Coronary artery (tissue), 2 donors: Measurements from ENCODE around the gene KDELR3.

ENCODE experiments used
- DNase-seq: peaks from one replicate; pipeline ENCODE4 v3.0.0-alpha.2; 2017; ENCODE audit warnings: low spot score
- H3K27ac ChIP-seq, 2 donors: fragments of 200-600 bp; sonication (generic); one replicate each; pipeline ENCODE4 v1.5.1; 2016 to 2019
- H3K4me3 ChIP-seq: fragments of 200-600 bp; sonication (generic); 2 replicates; pipeline ENCODE4 v1.5.1; 2016; ENCODE audit warnings: mild to moderate bottlenecking, moderate library complexity
- CTCF ChIP-seq: fragments of 200-600 bp; sonication (generic); IDR thresholded peaks from one replicate; pipeline ENCODE4 v1.5.1; 2019; ENCODE audit warnings: antibody characterized with exemption

The KDELR3 gene

GRCh38 chr22:38471237-38471636, 3.3 kb downstream of the KDELR3 start:
- Histone ChIP-seq H3K27ac (no peak overlapping the region), H3K4me3 (no peak overlapping the region)
- no peak for TF ChIP-seq CTCF
- no peak for DNase-seq

GRCh38 chr22:38474003-38474607, 6.2 kb downstream of the KDELR3 start:
- no peak overlapping the region for H3K4me3 ChIP-seq
- TF ChIP-seq CTCF, result no peak
- DNase-seq, result no peak
- no peak overlapping the region for H3K27ac ChIP-seq

- no peak overlapping the region for H3K4me3 ChIP-seq
- TF ChIP-seq CTCF, result no peak
- H3K27ac ChIP-seq, result no peak overlapping the region
- DNase-seq, result no peak
Measured at GRCh38 chr22:38477585-38477984, 9.7 kb downstream of the KDELR3 start.

GRCh38 chr22:38479096-38479837, 11.4 kb downstream of the KDELR3 start:
- TF ChIP-seq CTCF, result no peak
- H3K27ac ChIP-seq, result no peak overlapping the region
- no peak overlapping the region for H3K4me3 ChIP-seq
- DNase-seq, result no peak

GRCh38 chr22:38481162-38481870, 13.4 kb downstream of the KDELR3 start:
- no peak for DNase-seq
- H3K27ac ChIP-seq, result no peak overlapping the region
- no peak for TF ChIP-seq CTCF
- H3K4me3 ChIP-seq, result no peak overlapping the region

- TF ChIP-seq CTCF, result no peak
- H3K4me3 ChIP-seq, result no peak overlapping the region
- no peak for DNase-seq
- H3K27ac ChIP-seq, result no peak overlapping the region
Measured at GRCh38 chr22:38481871-38482332, 14.0 kb downstream of the KDELR3 start.
